HUDEP-2 (cell line): ENCODE measurements around the gene HYPK.

Experiments used
- DNase-seq, 76 experiments: peaks; one replicate each; lab custom pipeline; 2025; ENCODE audit not compliant: unreplicated experiment in 76 of 76; lab: John Stamatoyannopoulos, UW

Gene HYPK

DNA sequence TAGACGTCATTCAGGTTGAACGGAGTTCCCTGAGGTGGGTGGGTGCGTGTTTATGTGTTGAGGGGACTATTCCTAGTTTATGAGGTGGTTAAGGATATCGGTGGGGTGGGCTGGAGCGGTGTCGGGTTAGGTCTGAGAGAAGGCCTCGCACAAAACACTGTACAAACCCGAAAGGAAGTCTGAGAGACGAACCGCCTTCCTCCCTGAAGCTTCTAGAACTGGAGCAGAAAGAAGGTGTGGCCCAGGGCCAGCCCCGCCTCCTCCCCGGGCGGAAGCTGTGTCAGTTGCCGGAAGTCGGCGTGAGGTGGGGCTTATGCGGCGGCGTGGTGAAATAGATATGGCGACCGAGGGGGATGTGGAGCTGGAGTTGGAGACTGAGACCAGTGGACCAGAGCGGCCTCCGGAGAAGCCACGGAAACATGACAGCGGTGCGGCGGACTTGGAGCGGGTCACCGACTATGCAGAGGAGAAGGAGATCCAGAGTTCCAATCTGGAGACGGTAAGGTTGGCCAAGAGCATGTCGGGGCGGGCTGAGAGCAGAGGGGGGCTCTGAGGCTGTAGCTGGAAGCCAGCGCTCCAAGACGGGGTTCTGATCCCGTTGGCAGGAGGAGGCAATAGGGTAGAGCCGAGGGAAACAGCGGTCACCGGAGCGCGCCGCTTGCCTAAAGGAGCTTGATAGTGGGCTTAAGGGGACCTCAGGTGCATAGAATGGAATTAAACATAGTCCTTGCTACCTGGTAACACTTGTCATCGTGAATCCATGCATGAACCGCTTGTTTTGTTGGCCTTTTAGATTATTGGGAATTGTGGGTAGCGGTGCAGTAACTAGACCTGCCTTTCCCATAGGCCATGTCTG lies at the start of gene HYPK:
HYPK (plus strand) TSS at position 314 of the 856 bp plus-strand sequence; CDS start at position 338, 24 bp downstream.
- peak in 74 of 76 experiments; percentile 7 to 91 (median 82) for DNase-seq

GRCh38 chr15:43751885-43752284 lies 48.5 kb upstream of the HYPK start:
- no peak for DNase-seq

DNA sequence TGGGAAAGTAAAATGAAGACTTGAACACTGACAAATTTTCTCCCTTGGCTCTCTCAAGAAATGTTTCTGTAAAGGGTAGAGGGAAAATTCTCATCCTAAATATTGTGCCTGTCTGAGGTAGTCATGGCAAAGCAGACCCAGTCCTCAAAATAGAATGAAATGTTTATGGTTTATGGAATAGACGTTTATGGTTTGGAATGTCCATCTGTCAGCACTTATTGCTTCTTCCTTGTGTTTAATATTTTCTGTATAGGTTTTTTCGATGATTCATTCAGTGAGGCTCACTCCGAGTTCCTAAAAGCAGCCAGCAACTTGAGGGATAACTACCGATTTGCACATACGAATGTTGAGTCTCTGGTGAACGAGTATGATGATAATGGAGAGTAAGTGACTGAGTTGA lies 37.6 kb upstream of the HYPK start:
- no peak for DNase-seq

GRCh38 chr15:43763819-43764446 lies 36.5 kb upstream of the HYPK start:
- DNase-seq, result no peak

GRCh38 chr15:43769584-43770228 lies 30.7 kb upstream of the HYPK start:
- DNase-seq, result peak in 51 of 76 experiments; percentile 1 to 67 (median 27)

DNA sequence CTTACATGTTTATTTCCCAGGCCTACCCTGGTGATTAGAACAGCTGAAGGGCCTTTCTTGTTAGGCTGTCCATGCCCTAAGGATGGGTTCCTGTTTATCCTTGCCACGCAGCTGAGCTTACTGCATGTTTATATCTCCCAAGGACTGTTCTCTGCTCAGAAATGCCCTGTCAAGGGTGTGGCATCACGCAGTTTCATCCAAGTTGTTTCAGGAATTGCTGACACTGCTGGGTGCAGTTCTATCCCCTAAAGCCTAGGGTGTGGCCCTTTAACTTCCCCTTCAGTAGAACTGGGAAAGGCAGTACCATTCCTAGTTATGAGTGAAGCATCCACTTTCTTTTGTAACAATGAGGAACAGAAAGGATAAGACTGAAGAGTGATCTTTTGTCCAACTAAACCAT lies 28.6 kb upstream of the HYPK start:
- DNase-seq, result peak in 1 of 76 experiments; percentile 5

DNA sequence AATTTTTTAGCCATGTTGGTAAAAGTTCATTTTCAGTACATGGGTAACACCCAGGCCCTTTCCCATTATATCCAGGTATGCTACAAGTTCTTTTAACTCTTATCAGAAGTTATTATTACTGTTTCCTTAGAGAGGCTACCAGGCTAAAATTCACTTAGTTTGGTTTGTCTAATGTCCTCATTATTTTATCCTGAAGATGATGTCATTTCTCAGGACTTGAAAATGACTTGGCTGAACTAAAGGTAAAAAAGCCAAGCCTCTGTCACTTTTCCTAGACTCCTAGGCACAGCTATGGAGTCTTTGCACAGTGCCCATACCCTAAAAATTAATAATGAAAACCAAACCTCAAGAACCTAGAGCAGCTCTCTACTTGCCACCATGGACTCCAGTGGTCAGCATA lies 27.8 kb upstream of the HYPK start:
- DNase-seq, result no peak

DNA sequence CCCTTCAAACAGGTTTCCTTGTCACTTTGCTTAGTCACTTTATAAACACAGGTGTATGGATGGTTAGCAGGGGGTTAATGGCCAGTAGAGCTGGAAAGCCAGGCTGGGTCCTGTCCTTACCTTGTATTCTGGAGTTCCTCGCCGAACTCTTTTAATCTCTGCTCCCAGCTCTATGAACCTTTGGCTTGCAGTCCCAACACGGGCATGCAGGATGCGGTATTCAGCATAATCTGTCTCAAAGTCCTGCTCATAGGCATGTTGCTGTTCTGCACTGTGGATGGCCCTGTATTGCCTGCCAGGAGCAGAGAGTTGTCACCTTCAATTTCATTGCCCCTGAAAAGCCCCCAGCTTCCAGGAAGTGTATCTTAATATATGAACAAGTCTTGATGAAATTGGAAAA lies 26.3 kb upstream of the HYPK start:
- DNase-seq, result no peak

DNA sequence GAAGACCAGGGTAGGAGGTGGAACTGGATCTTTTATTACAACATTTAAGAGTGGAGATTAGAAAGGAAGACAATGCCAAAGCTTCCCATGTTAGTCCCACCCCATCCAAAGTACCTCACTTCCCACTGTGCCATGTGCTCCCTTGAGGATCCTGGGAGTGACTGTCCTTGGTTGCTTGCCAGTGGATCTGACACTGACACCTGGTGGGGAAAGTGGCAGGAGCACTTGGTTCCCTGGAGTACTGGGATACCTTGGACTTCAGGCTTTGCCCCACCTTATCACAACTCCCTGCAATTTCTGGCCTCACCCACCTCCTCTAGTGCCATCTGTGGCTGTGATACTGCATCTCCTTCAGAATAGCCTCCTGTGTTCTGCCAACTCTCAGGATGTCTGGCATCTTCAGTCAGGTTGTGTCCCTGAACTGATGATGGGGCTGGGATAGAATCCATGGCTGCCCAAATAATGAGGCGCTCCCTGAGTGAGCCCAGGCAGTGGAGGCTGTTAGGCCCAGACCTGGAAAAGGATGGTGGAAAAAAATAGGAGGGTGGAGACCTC lies 24.9 kb upstream of the HYPK start:
- peak in 1 of 76 experiments; percentile 22 for DNase-seq

GRCh38 chr15:43776101-43776717 lies 24.2 kb upstream of the HYPK start:
- no peak for DNase-seq

DNA sequence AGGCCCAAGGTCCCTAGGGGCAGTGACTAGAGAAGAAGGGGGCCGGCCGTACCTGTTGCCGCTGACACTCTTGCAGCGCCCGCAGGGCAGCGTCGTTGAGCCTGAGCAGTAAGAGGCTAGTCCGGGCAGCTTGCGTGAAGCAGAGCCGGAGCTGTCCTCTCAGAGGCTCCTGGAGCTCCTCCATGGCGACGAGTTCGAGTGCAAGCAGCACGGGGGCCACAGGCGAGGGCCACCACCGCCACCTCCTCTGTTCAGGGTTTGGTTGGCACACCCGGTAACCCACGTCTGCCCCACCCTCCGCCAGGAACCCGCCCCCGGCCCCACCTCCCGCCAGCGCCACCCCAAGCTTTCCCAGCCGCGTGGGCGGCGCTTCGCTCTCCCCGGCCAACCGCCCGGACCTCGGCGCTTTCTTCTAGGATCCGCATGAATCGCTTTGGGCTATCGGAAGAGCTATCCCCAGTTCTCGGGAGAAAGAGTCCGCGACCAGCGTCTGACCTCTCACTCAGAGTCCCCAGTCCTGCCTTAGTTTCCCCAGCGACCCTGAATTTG lies 23.6 kb upstream of the HYPK start, which contains the start of gene ELL3:
ELL3 (minus strand) TSS at position 249 of the 549 bp plus-strand sequence; CDS start at position 184, 65 bp downstream.
- DNase-seq, result peak in 72 of 76 experiments; percentile 43 to 89 (median 78)

GRCh38 chr15:43777267-43777914 lies 23.0 kb upstream of the HYPK start:
- peak in 75 of 76 experiments; percentile 44 to 93 (median 82) for DNase-seq

GRCh38 chr15:43779016-43779415 lies 21.4 kb upstream of the HYPK start:
- no peak for DNase-seq

- no peak for DNase-seq
These were observed 11.0 kb upstream of the HYPK start for GRCh38 chr15:43789409-43789808.

- DNase-seq, result peak in 75 of 76 experiments; percentile 71 to 100 (median 99)
These were observed 8.2 kb upstream of the HYPK start, which contains the start of gene SERF2 for GRCh38 chr15:43791993-43792760. SERF2 (plus strand) TSS chr15:43792320; CDS start chr15:43792377, 57 bp downstream.

GRCh38 chr15:43792761-43793476 lies 7.5 kb upstream of the HYPK start:
- DNase-seq, result peak in 10 of 76 experiments; percentile 3 to 37 (median 20)

DNA sequence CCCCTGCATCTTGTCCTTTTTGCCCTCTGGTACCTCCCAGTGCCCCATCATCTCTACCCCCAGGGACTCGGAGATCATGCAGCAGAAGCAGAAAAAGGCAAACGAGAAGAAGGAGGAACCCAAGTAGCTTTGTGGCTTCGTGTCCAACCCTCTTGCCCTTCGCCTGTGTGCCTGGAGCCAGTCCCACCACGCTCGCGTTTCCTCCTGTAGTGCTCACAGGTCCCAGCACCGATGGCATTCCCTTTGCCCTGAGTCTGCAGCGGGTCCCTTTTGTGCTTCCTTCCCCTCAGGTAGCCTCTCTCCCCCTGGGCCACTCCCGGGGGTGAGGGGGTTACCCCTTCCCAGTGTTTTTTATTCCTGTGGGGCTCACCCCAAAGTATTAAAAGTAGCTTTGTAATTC lies 6.8 kb upstream of the HYPK start:
- DNase-seq, result no peak
